ENCODE measurements around the gene CCDC192.

Gene CCDC192

DNA sequence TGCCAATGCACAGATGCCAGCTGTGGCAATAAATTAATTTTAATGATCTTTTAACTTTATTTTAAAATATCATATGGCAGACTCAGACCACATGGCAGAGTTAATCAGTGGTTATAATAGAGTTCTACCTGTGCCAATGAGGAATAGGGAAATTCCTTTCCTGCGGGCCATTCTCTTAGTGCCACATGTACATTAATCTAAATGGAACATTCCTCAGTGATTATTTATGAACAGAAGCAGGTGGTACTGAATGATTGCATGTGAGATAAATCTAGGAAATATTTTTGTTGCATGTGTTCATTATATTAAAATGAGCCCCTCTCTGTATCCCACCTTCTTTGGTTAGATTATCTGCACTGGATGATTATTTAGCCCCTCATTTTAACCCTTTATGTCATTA lies 102.3 kb downstream of the CCDC192 start:
- DNase-seq (ENCODE audit: low read depth in 2 of 3, low spot score in 2 of 3): no peak

- DNase-seq (ENCODE audit: low read depth in 2 of 3, low spot score in 2 of 3): no peak
Measured at GRCh38 chr5:127806776-127807175, 103.6 kb downstream of the CCDC192 start.

DNA sequence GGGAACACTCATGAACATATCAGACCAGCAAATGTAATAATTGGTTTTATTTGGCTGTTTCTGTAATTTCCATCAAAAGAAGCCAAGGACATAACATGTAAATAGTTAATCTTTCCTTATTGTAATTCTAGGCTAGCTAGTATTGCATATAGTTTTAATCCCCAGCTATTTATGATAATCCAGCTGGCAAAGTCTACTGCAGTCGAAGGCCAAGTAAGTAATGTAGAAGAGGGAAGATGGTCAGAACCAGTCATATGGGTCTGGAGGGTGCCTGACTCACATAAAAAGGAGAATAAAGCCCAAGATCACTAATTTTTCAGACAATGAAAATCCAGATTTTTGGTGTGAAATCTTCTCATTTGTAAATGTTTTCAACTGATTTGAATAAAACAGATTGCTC lies 106.3 kb downstream of the CCDC192 start:
- DNase-seq (ENCODE audit: low read depth in 2 of 3, low spot score in 2 of 3): no peak

DNA sequence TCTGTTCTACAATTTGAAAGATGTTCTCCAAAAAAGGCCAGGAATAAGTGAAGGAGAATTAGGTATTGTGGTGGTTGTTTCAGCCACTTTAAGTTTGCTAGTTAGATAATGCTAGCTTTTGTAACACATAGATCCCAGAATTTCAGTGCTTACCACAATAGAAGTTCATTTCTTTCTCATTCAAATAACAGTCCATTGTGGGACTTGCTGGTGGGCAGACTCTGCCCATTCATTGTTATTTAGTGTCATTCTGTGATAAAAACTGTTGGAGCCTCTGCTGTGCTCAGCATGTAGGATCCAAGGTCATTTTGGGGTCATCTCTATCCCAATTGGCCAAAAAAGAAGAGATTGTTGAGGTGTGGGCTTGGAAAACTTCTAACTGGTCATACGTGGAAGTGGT lies 106.8 kb downstream of the CCDC192 start:
- no peak for DNase-seq (ENCODE audit: low read depth in 2 of 3, low spot score in 2 of 3)

- DNase-seq (ENCODE audit: low read depth in 2 of 3, low spot score in 2 of 3): no peak
Measured at GRCh38 chr5:127810707-127811490, 107.7 kb downstream of the CCDC192 start.

GRCh38 chr5:127812570-127812969 lies 109.4 kb downstream of the CCDC192 start:
- DNase-seq (ENCODE audit: low read depth in 2 of 3, low spot score in 2 of 3): no peak

- DNase-seq (ENCODE audit: low read depth in 2 of 3, low spot score in 2 of 3): no peak
Measured at GRCh38 chr5:127813633-127814587, 110.7 kb downstream of the CCDC192 start.

GRCh38 chr5:127814588-127814973 lies 111.4 kb downstream of the CCDC192 start:
- DNase-seq (ENCODE audit: low read depth in 2 of 3, low spot score in 2 of 3): no peak

DNA sequence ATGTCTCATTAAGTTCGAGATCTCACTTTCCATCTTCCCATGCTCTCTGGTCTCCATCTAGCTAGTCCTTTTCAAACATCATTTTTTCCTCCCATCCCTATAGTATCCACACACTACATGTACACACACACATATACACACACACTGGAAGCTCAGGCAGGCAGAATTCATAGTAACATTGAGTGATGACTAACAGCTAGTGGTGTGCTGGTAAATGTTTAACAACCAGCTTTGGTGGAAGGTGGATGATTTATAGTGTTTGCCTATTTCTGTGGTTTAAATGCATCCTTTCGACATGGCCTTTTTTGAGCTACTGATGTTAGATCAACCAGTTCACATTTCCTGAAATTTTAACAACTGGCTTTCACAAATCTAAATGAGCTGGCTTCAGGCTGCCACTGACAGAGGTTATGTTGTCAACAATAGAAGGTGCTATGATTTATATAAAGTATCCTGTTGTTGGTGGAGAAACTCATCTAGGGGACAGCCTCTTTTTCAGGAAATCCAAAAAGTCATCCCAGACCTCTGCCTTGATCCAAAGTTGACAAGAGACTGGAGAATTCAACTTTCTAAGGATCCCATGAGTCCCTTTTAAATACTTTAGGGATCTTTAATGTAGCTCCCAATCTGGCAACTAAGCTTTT lies 117.8 kb downstream of the CCDC192 start:
- no peak for DNase-seq (ENCODE audit: low read depth in 2 of 3, low spot score in 2 of 3)

- no peak for DNase-seq (ENCODE audit: low read depth in 2 of 3, low spot score in 2 of 3)
Measured at GRCh38 chr5:127821896-127822295, 118.7 kb downstream of the CCDC192 start.

DNA sequence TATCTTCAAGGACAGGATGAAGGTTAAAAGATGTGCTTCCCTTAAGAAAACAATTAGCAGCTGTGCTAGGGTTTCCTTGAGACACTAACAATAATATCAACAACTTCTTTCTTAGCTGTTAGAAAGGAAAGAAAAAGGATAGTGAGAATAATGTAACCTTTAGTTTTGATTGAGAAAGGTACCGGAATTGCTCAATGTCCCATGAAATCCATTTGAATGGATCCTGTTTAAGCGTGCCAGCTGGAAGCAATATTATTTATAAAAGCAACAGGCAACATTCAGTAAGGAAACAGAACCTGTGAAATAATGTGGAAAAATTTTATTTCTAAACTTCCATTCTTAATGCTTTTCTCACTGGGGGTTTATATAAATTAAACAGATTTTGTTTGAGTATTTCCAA lies 120.9 kb downstream of the CCDC192 start:
- DNase-seq (ENCODE audit: low read depth in 2 of 3, low spot score in 2 of 3): no peak

DNA sequence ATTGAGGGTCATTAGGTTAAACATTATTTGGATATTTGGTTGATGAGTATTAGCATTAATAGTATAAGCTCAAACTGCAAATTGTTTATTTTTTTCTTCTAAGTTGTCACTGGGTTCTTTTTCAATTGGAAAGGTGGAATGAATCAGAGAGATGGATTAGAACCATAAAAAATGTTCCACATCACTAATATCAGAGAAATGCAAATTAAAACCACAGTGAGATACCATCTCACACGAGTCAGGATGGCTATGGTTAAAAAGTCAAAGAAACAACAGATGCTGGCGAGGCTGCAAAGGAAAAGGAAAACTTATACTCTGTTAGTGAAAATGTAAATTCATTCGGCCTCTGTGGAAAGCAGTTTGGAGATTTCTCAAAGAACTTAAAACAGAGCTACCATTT lies 122.8 kb downstream of the CCDC192 start:
- DNase-seq (ENCODE audit: low read depth in 2 of 3, low spot score in 2 of 3): no peak

DNA sequence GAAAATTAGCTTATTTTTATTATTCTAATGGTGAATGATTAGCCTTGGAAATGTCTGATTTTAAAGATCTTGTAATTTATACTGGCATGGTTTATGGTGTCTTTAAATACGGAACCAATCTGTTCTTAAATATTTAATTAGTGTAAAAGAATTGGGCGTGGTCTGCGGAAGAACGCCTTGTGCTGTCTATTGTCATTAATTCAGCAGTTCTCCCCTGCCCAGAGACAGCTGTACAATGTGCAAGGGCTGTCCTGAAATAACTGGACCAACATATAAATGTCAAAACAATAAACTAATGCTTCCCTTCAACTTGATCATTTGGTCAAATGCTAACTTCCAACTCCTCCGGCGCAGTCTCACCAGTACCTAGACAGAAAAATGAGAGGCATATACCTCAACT lies 124.3 kb downstream of the CCDC192 start:
- no peak for DNase-seq (ENCODE audit: low read depth in 2 of 3, low spot score in 2 of 3)

GRCh38 chr5:127830157-127830556 lies 127.0 kb downstream of the CCDC192 start:
- DNase-seq (ENCODE audit: low read depth in 2 of 3, low spot score in 2 of 3): no peak

- DNase-seq (ENCODE audit: low read depth in 2 of 3, low spot score in 2 of 3): no peak
Measured at GRCh38 chr5:127830829-127831598, 127.8 kb downstream of the CCDC192 start.

DNA sequence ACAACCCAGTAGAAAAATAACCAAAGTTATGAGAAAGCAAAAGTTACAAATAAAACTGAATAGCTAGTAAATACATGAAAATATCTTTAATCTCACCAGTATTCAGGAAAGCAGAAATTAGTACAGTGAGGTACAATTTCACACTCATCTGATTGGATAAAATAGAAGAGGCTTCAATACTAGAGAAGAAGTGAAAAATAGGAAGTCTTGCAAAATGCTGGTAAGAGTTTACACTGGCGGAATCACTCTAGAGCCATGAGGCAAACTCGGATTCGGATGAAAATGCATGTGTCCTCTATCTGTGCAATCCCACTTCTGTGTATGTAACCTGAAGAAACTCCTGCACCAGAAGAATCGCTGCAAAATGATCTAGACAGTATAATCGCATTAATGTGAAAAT lies 128.9 kb downstream of the CCDC192 start:
- no peak for DNase-seq (ENCODE audit: low read depth in 2 of 3, low spot score in 2 of 3)

- DNase-seq (ENCODE audit: low read depth in 2 of 3, low spot score in 2 of 3): no peak
Measured at GRCh38 chr5:127834094-127834531, 130.9 kb downstream of the CCDC192 start.

GRCh38 chr5:127834554-127834953 lies 131.4 kb downstream of the CCDC192 start:
- no peak for DNase-seq (ENCODE audit: low read depth in 2 of 3, low spot score in 2 of 3)

DNA sequence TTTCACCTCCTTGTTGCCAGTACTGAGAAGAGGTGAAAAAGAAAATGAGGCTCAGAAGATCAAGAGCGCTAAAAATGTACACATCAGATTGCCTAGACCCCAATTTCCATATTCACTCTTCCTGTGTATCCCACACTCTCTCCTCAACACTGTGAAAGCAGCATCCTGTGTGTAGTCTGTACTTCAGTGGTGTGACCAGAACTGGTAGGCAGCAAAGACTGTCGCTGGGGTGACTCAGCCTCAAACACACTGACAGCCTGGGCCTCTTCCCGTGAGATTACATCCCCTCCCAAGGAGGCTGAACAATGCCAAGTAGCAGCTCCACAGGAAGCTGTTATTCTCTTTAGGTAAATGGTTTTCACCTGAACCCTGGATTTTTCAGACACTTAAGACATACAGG lies 135.5 kb downstream of the CCDC192 start:
- no peak for DNase-seq (ENCODE audit: low read depth in 2 of 3, low spot score in 2 of 3)

DNA sequence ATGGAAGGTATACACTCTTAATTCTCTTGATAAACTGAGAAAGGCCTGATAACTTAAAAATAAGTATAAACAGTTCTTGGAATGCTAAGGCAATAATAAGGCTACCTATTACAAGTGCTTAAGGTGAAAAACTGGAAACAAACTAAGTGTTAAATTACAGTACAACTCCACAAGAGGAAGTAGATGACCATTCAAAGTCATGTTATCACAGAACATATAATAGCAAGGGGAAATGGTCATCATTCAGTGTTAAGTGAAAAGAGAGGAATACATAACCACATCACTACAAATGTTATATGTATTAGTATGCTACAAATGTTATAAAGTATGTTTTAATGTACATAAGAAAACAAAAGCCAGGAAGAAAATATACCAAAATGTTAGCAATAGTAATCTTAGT lies 135.9 kb downstream of the CCDC192 start:
- DNase-seq (ENCODE audit: low read depth in 2 of 3, low spot score in 2 of 3): no peak
